ENCODE data around the gene MCC.
A peak's percentile ranks its signal among the peaks of the same experiment; 100 is the strongest.

Gene MCC

GRCh38 chr5:113000466-113000865 lies 487.8 kb downstream of the MCC start:
- no peak overlapping the region for H3K27ac ChIP-seq
- TF ChIP-seq ZFX (IDR thresholded peaks at IDR 0.05): no peak
- no peak for TF ChIP-seq CTCF (conservative IDR thresholded peaks at IDR 0.05)

DNA sequence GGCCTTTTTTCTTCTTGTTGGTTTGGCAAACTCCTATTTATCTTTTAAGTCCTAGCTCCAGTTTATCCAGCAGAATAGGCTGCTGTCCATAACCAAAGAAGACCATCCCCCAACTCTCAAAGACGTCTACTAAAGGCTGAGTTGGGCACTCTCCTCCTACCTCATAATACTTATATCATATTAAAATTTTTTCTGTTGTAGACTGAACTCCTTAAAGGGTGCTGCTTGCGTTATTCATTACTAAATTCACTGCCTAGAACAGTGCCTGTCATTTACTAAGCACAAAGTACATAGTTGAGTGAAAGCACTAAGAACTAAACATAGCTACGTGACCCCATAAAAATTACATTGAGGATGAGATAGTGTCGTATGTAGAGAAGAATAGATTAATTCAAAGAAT lies 490.0 kb downstream of the MCC start:
- TF ChIP-seq CTCF (conservative IDR thresholded peaks at IDR 0.05) (no peak), ZFX (IDR thresholded peaks at IDR 0.05) (no peak)
- no peak overlapping the region for H3K27ac ChIP-seq

DNA sequence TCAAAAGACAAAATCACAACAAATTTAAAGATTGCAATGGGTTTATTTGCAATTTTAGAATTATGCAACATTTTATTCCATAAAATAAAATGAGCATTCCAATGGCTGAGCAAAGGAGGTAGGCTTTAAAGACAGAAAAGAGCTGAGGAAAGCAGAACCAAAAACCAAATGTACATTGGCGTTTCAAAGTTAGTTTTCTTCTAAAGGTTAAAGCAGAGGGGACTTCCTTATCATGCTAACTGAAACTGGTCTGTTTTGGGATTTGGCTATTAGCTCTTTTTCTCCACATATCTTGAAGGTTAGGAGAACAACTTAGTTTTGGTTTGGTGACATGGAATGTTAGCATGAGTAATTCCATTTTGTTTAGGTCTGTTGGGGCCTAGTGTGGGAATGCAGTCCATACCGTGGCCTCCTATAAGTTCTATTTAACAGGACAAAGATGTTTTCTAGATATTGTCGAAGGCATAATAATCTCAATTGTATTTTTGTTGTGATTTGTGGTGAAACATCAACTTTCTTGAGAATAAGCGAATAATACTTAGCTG lies 491.4 kb downstream of the MCC start:
- H3K27ac ChIP-seq: no peak overlapping the region
- TF ChIP-seq ZFX (IDR thresholded peaks at IDR 0.05): no peak
- no peak for TF ChIP-seq CTCF (conservative IDR thresholded peaks at IDR 0.05)

DNA sequence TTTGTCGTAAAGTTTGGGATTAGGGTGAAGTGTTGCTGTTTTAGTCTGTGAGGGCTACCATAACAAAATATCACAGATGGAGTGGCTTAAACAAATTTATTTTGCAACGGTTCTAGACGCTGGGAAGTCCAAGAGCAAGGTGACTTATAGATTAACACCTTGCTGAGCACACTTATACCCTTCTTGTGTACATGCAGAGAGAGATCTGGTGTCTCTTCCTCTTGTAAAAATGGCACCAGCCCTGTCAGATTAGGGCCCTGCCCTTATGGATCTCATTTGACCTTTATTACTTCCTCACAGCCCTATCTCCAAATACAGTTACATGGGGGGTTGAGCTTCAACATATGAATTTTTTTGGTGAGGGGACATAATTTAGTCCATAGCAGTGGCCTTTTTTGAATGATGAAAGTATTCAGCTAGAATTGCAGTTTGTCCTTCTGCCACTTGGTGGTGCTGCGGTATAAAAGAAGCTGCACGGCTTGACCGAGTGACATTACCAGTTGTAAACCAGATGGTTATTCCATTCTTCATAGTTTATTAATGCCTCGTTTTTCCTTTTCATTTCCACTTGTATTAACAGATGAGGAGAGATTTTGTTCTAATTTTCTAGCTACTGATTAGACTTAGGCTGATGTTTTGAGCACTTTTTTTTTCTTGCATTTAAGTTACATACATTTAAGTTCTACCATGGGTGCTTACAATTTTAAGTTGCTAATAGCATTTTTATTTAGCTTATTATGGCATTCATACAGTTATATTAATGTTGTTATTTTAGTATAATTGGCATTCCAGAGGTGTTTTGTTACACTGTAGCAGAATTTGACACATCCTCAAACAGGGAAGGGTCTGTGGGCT lies 492.3 kb downstream of the MCC start:
- TF ChIP-seq ZFX (IDR thresholded peaks at IDR 0.05) (no peak), CTCF (conservative IDR thresholded peaks at IDR 0.05) (peak; percentile 94)
- H3K27ac ChIP-seq: no peak overlapping the region

- H3K27ac ChIP-seq: no peak overlapping the region
- TF ChIP-seq CTCF (conservative IDR thresholded peaks at IDR 0.05) (no peak), ZFX (IDR thresholded peaks at IDR 0.05) (no peak)
These were observed 502.0 kb downstream of the MCC start for GRCh38 chr5:112986224-112986623.

DNA sequence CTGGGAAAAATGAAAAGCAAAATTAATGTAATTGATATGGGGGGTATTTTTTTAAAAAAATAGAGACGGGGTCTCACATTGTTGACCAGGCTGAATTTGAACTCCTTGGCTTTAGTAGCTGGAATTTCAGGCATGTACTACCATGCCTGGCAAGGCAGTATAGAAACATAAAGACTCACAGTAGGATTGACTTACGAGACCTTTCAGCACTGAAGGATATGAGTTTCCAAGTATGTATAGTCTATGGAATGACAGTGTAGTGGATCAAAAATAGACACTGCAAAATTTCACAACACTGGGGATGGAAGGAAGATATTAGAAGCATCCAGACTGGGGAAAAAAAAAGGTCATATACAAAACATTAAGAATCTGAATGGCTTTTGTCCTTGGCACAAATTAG lies 504.9 kb downstream of the MCC start:
- H3K27ac ChIP-seq: no peak overlapping the region
- no peak for TF ChIP-seq CTCF (conservative IDR thresholded peaks at IDR 0.05)
- TF ChIP-seq ZFX (IDR thresholded peaks at IDR 0.05): no peak

DNA sequence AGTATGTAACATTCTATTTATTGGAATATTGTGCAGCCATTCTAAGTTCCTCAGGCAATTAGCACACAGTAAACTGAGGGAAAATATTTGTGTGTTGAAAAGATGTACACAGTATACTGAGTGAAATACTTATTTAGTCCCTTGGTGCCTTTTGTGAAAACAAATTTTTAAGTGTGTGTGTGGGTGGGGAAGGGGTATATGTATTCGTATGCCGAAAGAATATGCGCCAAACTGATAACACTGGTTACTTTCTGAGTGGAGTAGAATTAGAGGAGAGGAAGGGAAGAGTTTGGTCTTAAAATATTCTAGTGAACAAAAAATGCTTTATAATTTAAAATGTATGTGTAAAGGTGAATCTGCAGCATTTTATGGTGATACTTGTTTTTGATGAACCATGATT lies 508.5 kb downstream of the MCC start:
- H3K27ac ChIP-seq: no peak overlapping the region
- no peak for TF ChIP-seq ZFX (IDR thresholded peaks at IDR 0.05)
- no peak for TF ChIP-seq CTCF (conservative IDR thresholded peaks at IDR 0.05)
